ENCODE data around the gene PRODH2.

GRCh38 chr19:35824150-35824549, 11.5 kb upstream of the PRODH2 start:
- TF ChIP-seq CTCF (IDR thresholded peaks at IDR 0.05 in 4 of 5, conservative IDR thresholded peaks at IDR 0.05 in 1 of 5): no peak
- no peak for TF ChIP-seq POLR2A (IDR thresholded peaks at IDR 0.05)
